Measurements from ENCODE around the gene LPAR3.

Gene LPAR3

DNA sequence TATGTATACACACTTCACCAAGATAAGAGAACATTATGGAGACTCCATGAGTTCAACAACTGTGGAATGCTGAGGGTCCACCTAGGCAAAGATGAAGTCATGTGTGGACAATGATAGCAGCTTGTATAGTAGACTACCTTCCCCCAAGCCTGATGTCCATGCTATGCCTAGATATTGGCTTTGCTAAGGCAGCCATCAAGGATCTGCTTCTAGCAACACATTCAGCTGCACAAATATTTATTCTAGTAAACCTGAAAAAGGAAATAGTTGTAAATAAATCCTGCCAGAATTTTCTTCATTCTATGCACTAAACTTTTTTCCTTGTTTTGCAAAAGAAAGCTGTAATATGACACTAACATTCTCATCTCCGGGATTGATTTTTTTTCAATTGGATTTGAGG is 7.0 kb upstream of the LPAR3 start:
- DNase-seq, result no peak

DNA sequence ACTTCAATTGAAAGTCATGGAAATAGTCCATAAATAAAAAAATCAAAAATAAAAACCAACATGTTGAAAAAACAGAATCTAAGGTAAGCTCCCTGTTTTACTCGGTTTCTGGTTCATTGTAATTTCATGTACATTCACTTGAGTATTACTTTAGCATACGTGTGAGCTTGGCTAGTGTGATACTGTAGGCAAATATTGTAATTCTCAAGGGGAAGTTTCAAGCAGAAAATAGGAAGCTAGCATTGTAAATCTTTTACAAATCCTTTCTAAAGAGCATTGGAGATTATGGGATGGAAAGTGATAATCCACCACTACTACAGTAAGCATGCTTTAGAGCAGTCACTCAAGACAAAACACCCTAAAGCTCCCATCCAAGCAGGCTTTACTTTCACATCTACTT is 3.3 kb upstream of the LPAR3 start:
- DNase-seq, result no peak

DNA sequence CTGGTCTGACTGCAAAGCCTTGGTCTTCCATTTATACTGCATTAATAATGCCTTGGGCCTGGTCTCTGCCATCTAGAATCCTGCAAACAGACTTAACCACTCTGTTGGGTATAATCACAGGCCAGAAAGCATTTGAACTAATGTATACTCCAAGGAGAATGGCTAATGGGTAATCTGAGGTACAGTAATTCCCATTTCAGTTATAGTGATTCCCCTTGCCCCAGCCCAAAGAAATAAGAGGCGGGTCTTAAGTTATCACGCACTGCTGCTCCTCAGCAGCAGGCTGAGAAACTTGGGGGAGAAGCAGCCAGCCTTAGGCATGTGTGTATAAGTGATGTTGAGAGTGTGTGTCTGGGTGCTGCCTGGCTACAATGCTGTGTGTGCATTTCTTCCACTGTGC is 2.4 kb downstream of the LPAR3 start:
- DNase-seq, result peak; percentile 51

DNA sequence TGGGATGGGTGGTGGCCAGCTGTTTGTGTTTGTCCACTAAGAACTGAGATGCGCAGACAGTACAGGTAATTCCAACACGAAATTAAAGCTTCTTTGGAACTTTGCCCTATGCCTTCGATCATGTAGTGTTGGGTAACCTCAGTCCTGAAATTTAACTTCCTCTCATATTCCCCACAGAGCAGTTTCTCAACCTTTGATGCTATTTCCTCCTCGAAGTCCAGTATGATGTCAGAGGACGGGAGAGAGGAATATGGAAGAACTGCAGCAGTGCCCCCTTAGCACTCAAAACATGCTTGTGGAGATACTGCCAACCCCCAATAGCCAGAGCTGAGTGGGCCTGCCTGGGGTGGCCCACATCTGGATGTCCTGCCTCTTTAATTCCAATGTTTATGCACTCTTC is 3.6 kb downstream of the LPAR3 start:
- DNase-seq, result no peak

DNA sequence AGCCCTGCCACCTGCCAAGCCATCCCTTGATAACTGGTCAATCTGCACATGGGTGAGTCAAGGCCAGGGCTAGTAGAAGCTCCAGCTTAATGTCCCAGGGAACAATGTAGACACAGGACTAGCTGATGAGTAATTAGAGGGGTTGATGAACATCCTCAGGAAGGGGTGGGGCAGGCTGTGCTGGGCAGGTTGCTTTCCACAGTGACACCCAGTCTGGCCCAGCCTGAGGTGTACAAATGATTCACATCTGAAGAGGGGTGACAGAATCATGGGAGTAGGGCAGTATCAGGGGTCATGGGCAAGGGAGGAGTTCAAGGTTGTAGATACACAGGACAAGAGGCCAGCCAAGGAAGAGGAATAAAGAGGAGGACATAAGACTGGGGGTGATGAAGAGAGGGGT is 4.3 kb downstream of the LPAR3 start:
- DNase-seq, result no peak

DNA sequence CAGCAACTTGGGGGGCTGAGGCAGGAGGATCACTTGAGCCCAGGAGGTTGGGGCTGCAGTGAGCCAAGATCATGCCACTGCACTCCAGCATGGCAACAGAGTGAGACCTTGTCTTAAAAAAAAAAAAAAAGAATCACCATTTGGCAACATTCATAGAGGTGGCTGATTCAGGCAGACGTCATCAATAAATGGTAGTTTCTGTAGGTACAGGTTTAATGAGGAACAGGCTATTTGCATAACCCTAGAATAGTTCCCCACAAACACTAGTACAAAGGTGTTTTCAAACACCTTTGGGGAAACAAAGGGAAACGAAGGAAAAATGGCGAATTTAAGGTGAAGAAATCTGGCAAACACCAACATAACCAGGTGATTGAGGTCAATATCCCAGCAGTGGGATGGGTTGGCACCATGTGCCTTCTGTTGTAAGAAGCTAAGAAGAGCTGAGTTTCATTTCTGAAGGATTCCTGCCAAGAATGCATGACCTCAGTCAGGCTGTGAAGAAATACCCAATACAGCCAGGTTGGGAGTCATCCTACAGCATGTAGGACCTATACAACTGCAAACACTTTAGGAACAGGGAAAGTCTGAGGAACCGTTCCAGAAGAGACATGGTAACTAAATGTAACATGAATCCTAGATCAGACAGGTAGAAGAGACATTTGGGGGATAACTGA is 5.6 kb downstream of the LPAR3 start:
- DNase-seq, result no peak

DNA sequence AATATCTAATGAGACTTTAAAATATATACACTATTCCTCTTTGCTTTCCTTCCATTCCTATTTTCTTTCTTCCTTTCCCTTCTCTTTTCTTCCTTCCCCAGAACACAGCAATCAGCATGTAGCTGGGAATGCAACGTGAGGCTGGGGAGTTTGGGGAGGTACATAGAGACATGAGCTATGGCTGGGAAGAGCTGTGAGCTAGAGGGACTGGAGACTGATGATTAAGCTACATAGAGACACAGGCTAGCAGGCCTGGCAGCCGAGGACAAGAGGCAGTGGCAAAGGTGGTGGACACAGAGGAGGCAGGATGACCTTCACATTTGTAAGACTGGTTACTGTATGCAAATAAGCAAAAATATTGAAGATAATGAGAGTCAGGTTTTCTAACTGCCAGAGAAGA is 7.5 kb downstream of the LPAR3 start:
- DNase-seq, result no peak

DNA sequence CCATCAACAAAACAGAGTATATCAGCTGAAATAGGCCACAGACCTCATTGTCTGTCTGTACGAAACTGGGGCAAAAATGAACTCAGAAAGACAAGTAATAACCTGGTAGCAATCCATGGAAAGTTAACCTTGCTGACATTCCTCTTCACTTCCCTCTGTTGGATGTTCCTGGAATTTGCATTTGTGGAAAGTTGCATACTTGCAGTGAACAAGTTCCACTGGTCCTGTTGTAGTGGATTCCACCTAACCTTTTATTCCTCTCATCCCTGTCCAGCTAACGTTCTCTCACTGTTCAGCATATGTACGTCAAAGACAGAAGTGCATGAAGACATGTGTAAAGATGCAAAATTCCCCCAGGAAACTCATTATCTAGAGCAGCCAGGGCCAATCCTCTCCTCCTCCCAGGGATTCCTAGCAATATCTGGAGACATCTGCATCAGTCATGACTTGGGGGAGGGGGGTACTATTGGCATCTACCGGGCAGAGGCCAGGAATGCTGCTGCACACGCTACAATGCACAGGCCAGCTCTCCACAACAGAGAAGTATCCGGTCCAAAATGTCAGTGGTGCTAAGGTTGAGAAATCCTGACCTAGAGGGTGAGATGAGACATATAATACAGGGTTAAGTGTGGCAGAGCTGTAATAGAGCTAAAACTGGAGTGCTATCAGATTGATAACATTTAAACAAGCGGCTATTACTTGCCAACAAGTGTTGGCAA is 8.2 kb downstream of the LPAR3 start:
- DNase-seq, result no peak

DNA sequence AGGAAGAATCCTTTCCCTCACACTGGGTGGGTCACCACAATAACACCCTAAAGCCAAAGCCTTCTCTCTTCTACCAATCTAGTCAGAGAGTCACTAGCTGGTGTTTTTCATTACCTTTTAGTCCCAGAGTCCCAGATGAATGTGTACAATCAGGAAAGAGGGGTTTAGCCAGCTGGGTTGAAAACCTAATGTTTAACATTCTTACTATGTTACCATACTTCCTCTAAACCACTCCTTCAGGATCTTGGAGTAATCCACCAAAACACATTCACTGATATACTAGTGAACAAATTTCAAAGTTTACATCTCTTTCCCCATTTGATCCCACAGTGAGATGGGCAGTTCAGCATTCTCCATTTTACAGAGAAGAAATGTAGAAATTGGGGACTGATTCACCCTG is 9.7 kb downstream of the LPAR3 start:
- no peak for DNase-seq

DNA sequence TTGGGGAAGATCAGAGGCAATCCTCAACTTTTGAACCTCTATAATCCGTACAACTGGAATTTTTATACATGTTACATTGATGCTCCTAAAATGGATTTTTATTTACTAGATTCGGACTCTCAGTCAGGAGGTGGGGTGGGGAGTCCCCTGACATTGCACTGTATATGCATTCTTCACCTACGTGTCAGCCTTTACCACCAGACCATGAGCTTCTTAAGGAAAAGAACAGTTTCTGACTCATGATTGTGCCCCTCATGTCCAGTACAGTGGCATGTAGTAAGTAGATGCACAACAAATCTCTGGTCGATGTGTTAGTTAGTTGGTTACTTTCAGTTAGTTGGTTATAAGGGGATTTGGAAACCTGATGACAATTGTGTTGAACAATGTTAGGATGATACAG is 15.4 kb downstream of the LPAR3 start:
- no peak for DNase-seq

DNA sequence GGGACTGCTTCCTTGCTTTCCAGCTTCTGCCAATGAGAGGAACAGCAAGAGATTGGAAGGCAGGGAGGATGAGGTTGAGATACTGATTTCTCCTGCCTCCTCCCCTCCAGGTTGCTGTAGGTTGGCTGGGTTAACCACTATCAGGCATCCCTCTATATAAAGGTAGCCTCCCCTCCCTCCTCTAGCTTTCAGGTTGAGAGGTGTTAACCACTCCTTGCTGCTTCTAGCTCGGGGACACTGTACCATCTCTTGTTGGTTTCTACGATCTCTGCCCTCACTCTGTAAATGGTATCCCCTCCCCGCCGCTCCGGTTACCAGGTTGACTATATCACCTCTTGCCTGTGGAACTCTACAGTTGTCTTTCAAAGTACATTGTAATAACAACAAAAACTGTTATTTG is 16.7 kb downstream of the LPAR3 start:
- DNase-seq, result no peak

DNA sequence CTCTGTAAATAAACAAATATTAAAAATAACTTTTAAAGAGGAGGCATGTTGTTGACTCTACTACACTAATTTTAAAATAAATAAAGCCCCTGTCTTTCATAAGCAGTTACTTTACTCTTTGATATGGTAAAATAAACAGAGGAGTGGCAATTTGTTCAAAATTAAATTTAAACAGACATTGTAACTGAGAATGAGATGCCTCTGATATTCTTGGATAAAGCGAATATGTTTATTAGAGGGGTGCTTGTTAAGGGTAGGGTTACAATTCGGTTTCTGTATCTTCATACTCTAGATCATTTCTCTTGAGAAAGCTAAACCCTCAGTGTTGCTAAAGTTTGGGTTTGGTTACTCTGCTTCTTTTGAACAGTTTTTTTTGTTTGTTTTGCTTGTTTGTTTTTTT is 19.6 kb downstream of the LPAR3 start:
- DNase-seq, result no peak

DNA sequence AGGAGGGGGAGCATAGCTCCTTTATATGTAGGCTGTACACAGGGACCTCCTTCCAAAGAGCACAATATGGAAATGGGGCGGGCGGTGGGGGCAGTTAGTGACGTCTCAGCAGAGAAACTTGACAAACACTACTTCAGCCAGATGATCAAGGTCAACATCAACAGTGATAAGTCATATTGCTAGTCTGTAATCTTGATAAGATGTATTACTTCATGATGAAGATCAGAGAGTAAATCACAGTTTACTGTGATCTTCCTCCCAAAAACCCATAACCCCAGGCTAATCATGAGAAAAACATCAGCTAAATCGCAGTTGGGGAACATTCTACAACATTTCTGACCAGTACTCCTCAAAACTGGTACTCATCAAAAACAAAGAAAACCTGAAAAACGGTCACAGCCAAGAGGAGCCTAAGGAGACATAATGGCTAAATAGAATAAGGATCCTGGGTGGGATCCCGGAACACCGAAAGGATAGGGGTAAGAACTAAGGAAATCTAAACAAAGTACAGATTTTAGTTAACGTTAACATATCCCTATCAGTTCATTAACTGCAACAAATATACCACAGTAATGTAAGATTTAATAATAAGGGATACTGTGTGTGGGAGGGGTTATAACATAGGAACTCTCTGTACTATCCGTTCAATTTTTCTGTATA is 20.2 kb downstream of the LPAR3 start:
- no peak for DNase-seq

DNA sequence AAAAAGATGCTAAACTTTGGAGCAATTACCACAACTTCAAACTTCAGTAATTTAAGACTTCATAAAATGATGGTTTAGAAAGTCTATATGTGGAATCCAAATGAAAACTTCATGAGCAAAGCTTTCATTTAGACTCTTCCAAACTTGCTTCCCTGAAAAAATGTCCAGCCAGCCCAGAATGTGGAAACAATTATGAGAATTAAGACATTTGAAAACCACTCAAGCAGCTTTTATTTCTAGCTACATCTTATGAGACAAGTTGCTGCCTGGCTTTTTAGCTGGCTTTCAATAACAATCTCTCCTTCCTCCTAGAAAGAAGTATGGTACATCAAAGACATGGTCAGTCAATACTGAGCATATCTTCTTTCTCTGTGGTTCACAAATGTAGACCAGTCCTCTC is 21.8 kb downstream of the LPAR3 start:
- peak; percentile 14 for DNase-seq

DNA sequence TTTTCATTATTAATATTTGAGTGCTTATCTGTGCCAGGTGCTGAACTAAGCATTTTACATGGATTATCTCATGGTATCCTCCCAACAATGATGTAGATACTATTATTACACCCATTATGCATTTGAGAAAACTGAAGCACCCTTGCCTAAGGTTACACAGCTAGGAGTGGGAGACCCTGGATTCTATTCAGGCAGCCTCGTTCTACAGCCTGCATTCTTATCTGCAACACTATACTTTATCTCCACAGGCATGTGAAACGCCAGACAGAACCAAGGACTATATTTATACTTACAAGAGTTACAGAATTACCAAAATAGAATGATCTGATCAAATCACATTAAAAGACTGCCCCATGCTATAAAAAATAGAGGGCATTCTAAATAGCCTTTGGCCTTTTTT is 22.4 kb downstream of the LPAR3 start:
- no peak for DNase-seq

DNA sequence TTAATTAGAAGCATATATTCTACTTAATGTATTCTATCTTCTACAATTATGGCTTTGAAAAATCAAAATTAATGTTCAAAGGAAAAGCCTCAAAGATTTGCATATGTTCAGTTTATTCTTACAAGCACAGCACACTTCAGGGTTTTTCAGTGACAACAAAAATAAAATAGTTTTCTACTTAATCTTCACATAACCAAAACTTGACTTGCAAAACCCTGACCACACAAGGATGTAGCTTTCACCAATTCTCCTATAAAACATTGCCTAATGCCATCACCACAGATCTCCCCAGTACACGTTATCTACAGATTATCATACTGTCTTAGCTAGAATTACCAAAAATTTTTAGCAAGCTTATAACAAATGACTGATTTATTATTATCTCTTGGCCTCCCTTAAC is 23.3 kb downstream of the LPAR3 start:
- no peak for DNase-seq

DNA sequence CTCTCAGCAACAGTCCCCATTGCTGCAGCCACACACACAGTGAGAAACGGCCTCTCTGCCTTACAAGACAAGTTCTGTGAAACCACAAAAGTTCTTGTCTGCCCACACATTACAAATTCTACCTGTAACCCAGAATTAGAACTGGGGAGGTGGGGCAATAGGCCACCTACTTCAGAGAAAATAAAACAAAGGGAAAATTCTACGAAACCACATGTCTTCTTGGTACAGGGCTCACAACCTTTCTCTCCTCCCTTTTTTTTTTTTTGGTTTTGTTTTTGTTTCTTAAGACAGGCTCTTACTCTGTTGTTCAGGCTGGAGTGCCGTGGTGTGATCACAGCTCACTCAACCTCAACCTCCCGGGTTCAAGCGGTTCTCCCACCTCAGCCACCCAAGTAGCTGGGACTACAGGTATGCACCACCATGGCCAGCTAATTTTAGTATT is 30.2 kb downstream of the LPAR3 start:
- DNase-seq, result no peak

DNA sequence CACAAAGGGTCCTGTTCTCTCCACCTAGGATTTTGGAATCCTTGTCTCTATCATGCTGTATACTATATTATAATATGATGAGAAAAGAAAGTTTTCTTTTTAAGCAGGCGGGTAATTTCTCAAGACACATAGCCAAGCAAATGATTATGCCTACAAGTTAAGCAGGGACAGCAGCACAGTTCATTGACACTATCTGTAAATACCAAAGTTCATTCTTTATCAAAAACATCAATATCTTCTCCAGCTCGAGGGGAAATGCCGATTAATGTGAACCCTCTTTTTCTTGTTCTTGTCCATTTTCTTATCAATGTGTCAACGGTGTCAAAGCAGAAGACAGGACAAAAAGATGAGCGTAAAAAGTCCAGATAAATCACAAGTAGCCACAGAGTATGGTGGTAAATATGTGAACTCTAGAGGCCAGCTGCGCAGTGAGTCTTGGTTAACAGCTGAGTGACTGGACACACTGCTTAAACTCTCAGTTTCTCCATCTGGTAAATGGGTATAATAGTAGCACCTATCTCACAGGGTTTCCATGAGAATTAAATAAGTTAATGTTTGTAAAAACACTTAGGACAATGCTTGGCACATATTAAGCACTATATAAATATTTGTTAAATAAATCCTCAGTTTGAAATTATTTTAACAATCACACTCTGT is 30.9 kb downstream of the LPAR3 start:
- DNase-seq, result no peak

DNA sequence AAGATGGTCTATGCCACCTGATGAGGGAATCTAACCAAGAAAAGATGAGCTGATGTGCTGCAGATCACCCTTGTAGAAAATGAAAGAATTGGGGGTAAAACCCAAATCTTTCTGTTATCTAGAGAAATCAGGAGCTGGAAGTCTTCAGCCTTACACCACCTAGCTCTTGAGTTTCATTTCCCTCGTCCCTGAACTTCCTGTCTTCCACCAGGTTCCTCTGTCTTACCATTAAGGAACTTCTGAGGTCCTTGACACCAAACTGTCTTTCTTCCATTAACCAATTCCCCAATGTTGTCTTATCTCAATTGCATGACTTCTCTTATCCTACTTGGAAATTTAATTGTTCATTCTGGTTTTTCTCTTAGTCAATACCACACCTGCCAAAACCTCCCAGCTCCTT is 31.5 kb downstream of the LPAR3 start:
- no peak for DNase-seq

DNA sequence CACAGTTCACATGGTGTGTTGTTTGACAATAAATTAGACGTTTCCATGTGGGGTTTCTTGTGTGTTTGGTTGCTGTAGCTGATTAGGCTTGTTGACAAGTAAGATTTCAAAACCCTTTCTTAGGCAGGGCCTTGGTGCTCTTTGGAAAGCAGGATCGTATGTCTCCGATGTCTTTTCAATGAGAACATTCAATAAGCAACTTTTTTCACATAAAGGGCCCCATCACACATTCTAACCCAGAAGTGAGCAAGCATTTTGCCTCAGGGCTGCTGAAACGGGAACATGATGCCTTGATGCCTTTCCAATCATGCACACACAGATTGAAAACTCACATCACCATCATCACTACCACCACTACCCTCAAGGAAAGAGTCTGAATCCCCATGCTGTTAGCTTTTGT is 33.1 kb downstream of the LPAR3 start:
- no peak for DNase-seq

DNA sequence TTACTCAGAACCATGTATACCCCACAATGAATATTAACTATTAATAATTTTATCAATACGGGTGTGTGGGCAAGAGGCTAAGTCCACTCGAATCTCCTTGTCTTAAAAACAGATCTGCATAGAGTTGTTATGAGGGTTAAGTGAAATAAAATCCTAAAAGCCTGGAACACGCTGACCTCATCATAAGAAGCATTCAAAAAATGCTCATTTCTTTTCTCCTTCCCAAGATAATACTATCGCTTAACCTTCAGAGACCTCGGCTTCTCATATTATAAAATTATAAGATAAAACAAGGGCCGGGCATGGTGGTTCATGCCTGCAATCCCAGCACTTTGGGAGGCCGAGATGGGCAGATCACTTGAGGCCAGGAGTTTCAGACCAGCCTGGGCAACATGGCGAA is 35.1 kb downstream of the LPAR3 start:
- no peak for DNase-seq

DNA sequence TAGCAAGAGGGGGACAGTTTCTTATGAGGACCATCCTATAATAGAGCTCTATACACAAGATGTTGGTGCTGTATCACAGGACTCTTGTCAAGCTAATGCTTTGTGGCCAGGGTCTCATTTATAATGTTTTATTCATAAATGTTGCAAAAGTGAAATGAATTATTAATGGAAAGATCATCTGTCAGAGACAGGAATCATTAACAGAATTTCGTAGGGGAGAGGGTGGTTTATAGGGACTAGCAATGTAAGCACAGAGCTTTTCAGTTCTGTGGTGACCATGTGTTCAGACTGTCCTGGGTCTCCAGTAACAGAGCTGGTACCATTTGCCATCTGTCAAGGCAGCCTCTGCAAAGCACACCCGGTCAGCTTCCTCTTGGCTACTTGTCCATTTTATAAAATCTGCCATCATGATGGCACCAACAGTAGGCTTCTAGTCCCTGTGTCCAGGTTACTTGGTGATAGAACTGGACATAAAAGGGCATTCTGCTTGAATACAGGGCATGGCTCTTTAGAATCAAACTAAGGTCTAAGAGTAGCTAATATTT is 36.2 kb downstream of the LPAR3 start:
- DNase-seq, result peak; percentile 54
